Measurements from ENCODE around the gene NAP1L4. TPM values are rescaled to one million over a fixed set of nuclear protein-coding genes. Genes with fewer than 3 reads are reported as not detected.

NAP1L4 gene
- total RNA-seq, 1 donor from 2014 or later: 263 TPM

DNA sequence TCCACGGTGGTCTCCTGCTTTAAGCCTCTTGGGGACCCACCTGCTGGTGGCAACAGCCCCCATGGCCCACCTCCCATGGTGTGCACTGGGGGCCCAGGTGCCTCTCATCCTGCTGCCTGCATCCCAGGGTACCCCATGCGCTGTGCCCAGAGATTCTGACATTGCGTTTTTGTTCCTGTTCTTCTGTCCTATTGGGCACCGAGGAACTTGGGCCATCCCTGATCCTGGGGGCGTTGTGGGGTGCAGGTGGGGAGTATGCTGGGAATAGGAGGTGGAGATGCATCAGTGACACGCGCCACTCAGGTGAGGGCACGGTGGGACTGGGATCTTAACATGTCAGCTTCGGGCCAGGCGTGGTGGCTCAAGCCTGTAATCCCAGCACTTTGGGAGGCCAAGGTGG, 12.4 kb upstream of the NAP1L4 start:
- peaks cover 66% of the 10 kb centered on the region for H3K36me3 Mint-ChIP-seq (ENCODE audit: low read depth)
- H3K27ac Mint-ChIP-seq: no peak overlapping the region
- H3K4me1 Mint-ChIP-seq: peaks cover 5% of the 10 kb centered on the region
- H3K9me3 Mint-ChIP-seq: no peaks in the 10 kb centered on the region
- no peak for DNase-seq
- intact Hi-C loops (cut with micrococcal nuclease): no loop called here
- no peaks in the 10 kb centered on the region for H3K27me3 Mint-ChIP-seq
- H3K4me3 Mint-ChIP-seq: no peak overlapping the region

DNA sequence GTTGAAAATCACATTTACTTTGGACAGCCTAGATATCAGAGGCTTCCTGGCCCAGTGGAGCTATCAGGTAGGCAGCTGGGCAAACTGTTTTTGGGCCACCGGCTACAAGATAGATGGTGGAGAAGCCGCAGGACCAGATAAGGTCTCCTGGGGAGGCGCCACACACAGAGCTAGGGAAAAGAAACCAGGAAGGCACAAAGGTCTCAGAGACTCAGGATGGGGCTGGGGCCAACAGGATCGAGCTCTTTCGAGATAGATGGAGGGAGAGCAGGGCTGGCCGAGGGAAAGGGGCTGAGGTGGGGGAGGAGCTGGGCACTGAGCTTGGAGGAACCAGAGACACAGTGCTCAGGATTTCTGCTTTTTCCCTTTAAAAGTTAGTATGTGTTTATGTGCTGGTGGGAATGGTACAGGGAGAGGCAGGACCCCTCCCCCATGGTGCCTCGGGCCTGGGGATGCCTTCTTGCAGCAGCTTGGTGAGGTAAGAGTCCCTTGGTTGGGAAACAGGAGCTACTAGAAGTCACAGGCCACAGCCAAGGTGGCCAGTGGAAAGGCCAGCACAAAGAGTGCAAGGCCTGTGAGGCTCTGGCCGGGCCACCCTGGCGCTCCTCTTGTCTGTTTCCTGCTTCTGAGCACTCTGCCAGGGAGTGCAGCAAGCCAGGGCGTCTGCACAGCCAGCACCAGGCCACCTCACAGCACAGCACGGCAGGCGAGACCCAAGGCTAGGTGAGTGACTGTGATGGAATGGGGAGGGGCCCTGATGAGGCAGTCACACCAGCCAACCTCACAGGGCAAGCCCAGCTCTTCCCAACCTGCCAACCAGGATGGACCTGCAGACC, 11.5 kb upstream of the NAP1L4 start:
- H3K4me1 Mint-ChIP-seq: no peaks in the 10 kb centered on the region
- H3K9me3 Mint-ChIP-seq: no peaks in the 10 kb centered on the region
- no peaks in the 10 kb centered on the region for H3K27me3 Mint-ChIP-seq
- H3K4me3 Mint-ChIP-seq: no peak overlapping the region
- no peak for DNase-seq
- H3K36me3 Mint-ChIP-seq (ENCODE audit: low read depth): peaks cover 60% of the 10 kb centered on the region
- intact Hi-C loops (cut with micrococcal nuclease): no loop called here
- no peak overlapping the region for H3K27ac Mint-ChIP-seq

DNA sequence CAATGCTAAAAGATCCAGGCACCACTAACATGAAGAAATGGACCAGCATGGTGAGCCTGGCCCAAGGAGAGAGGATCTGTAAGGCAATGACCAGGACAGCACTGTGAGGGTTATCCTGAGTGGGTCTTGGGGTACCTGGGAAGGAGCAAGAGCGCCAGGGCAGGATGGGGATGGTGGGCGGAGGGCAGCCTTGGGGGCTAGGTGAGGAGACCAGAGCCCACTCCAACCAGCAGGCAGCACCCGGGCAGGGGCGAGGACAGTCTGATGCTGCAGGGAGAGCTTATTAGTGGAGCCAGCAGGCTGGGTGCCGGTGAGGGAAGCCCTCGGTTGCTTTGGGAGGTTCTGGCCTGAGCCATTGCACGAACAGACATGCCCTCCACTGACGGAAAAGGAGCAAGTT, 10.7 kb upstream of the NAP1L4 start:
- no peak for DNase-seq
- H3K27ac Mint-ChIP-seq: peak overlapping the region; percentile 70
- H3K4me1 Mint-ChIP-seq: no peaks in the 10 kb centered on the region
- H3K4me3 Mint-ChIP-seq: no peak overlapping the region
- H3K9me3 Mint-ChIP-seq: no peaks in the 10 kb centered on the region
- peaks cover 57% of the 10 kb centered on the region for H3K36me3 Mint-ChIP-seq (ENCODE audit: low read depth)
- intact Hi-C loops (cut with micrococcal nuclease): no loop called here
- no peaks in the 10 kb centered on the region for H3K27me3 Mint-ChIP-seq

DNA sequence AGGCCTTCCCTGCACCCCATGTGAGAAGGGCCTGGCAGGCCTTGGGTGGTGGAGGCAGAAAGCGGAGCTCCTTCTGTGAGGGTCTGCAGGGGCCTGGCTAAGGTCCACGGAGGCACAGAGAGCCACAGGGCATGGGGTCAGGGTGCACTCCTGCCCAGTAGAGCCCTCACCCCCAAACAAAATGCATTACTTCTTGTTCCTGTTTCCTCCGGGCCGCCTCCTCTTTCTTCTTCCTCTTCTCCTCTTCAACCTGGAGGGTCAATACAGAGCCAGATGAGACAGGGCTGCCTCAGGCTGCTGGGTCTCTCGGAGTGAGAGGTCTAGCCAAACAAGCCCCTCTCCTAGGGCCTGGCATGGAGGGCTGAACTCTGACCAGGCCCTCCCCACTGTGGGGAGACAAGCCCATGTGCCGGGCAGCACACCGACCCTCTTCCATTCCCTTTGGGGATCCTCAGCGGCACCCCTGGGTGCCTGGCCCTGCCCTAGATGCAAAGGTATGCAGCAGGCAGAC, 10.3 kb upstream of the NAP1L4 start:
- no peaks in the 10 kb centered on the region for H3K27me3 Mint-ChIP-seq
- no peak overlapping the region for H3K4me3 Mint-ChIP-seq
- no peaks in the 10 kb centered on the region for H3K9me3 Mint-ChIP-seq
- no peaks in the 10 kb centered on the region for H3K4me1 Mint-ChIP-seq
- no peak for DNase-seq
- peaks cover 54% of the 10 kb centered on the region for H3K36me3 Mint-ChIP-seq (ENCODE audit: low read depth)
- intact Hi-C loops (cut with micrococcal nuclease): no loop called here
- H3K27ac Mint-ChIP-seq: no peak overlapping the region

DNA sequence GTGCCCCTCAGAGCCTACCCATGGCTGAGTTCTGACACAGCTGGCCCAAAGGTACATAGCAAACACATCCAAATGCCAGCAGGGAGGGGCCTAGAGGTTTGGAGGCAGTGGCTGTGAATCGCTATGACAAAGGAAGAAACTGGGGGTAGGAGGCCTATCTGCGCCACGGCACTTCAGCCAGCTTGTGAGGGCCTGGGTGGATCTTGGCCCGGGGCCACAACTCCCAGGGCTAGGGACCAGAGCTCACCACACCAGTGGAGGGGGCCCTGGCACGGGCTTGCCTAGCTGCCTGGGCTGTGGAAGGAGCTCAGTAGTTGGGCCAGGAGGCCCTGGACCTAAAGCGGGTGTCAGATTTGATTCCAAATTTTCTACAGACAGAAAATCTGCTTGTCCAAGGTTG, 9.4 kb upstream of the NAP1L4 start:
- H3K9me3 Mint-ChIP-seq: no peaks in the 10 kb centered on the region
- H3K36me3 Mint-ChIP-seq (ENCODE audit: low read depth): peaks cover 54% of the 10 kb centered on the region
- no peak overlapping the region for H3K27ac Mint-ChIP-seq
- H3K4me1 Mint-ChIP-seq: no peaks in the 10 kb centered on the region
- no peak for DNase-seq
- intact Hi-C loops (cut with micrococcal nuclease): no loop called here
- H3K4me3 Mint-ChIP-seq: no peak overlapping the region
- H3K27me3 Mint-ChIP-seq: no peaks in the 10 kb centered on the region

DNA sequence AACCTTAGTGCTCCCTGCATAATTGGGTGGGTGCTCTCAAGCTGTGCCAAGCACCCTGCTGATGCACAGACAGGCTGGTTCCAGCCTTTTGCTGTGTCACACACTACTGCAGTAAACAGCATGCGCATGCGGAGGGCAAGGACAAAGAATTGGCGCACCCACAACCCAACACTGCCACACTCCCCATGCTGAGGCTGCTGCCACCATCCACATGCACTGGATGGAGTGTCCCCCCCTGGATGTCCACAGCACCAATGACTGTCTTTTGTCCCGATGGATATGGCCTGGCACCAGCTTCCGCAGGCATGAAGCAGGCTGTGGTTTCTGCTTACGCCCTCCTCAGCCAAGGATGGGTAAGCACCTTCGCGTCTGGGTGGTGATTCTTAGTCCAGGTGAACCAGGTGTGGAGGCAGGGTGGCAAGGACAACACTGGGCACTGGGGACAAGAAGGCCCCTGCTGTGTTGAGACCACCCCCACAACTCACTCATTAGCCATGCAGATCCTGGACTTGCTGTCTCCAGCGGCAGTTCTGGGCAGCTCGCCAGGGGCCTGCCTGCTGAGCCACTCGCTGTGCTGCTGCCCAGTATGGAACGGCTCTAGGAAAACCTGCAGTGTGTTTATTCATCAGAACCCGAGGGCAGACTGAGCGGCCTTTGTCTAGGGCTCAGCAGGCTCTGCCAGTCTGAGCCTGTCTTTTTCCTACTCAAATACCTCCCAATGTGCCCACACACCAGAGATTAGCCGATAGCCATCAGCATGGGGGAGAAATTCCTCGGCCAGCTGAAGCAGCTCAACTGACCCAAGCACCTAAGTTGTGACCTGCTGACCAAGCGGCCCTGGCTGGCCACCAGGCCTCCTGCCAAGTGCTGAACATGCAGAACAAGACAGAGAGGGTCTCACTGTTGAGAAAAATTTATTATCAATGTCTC, 8.2 kb upstream of the NAP1L4 start:
- H3K9me3 Mint-ChIP-seq: no peaks in the 10 kb centered on the region
- no peaks in the 10 kb centered on the region for H3K4me1 Mint-ChIP-seq
- H3K36me3 Mint-ChIP-seq (ENCODE audit: low read depth): peaks cover 44% of the 10 kb centered on the region
- H3K4me3 Mint-ChIP-seq: no peak overlapping the region
- no peaks in the 10 kb centered on the region for H3K27me3 Mint-ChIP-seq
- intact Hi-C loops (cut with micrococcal nuclease): no loop called here
- H3K27ac Mint-ChIP-seq: no peak overlapping the region
- DNase-seq: no peak

DNA sequence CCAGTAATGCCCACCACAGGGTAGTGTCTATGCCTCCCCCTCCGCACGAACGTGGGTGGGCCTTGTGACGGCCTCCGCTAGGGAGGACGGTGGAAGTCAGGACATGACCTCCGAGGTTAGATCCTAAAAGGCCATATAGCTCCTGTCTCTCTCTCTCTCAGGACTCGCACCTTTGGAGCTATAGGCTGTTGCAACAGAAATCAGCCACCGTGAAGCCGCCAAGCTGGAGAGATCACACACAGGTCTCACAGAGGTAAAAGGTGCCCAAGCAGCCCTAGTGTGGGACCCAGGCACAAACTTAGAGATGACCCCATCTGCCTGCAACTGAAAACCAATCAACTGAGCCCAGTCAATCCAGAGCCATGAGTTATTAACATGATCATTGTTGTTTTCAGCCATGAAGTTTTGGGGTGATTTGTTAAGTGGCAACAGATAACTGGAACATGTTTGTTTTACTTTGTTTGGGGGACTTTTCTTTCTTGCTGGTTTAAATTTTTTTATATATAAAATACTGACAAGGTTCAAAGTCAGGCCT, 7.4 kb upstream of the NAP1L4 start:
- H3K27ac Mint-ChIP-seq: no peak overlapping the region
- intact Hi-C loops (cut with micrococcal nuclease): no loop called here

DNA sequence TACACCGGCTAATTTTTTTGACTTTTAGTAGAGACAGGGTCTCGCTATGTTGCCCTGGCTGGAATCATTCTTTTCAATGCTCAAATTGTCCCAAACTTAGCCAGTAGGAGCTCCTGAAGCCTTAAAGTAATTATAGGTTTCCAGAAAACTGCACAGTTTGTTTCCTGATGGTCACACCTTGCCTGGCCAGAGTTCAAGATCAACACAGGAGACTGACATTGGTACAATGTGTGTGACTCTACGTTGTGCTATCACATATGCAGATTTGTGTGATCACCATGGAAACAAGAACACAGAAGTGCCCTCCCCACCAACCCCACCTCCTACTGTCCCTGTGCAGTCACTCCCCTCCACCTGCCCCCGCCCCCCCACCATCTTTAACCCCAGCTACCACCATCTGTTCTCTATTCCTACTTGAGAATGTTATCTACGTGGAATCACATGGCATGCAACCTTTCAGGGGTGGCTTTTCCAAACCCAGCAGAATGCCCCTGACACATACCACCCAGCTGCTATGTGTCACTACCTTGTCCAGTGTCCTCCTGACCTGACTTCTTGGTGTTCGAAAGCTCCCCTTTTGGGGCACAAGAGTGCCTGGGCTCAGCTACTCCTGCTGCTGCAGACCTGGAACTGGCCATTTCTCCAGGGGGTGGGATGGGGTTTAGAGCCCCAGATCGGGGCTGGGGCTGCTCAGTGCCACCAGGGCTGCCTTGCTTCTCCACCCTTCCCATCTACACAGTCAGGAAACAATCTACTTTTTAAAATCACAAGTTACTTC, 6.1 kb upstream of the NAP1L4 start:
- no peak overlapping the region for H3K27ac Mint-ChIP-seq

More for the DNA sequence above, 7.4 kb upstream of the NAP1L4 start:
- H3K36me3 Mint-ChIP-seq (ENCODE audit: low read depth): peaks cover 42% of the 10 kb centered on the region
- no peak for DNase-seq
- H3K4me1 Mint-ChIP-seq: no peaks in the 10 kb centered on the region
- H3K4me3 Mint-ChIP-seq: no peak overlapping the region
- H3K27me3 Mint-ChIP-seq: no peaks in the 10 kb centered on the region
- no peaks in the 10 kb centered on the region for H3K9me3 Mint-ChIP-seq

DNA sequence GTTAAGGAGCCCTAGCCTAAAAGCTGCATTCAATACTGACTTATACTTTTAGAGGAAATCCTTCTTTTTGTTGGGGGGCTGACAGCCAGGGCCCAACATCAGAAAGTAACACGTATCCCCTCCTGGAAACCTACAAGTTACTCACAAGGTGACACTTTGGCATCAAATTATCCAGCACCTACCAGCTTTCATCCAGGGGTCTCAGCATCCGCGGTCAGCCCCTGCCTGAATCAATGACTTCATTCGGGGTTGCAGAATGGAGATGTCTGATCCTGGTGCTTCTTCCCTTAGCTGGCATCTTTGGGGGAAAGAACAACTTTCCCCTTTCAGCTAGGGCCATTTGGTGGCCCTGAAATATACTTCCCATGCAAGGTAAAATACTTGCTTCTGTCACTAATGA, 5.3 kb upstream of the NAP1L4 start:
- Mint-ChIP-seq H3K27me3 (no peaks in the 10 kb centered on the region), H3K4me1 (peaks cover 3% of the 10 kb centered on the region), H3K36me3 (ENCODE audit: low read depth) (peaks cover 22% of the 10 kb centered on the region), H3K27ac (no peak overlapping the region), H3K9me3 (no peaks in the 10 kb centered on the region), H3K4me3 (no peak overlapping the region)
- no peak for DNase-seq
- intact Hi-C loops (cut with micrococcal nuclease): no loop called here

More for the DNA sequence above, 6.1 kb upstream of the NAP1L4 start:
- no peak for DNase-seq
- no peaks in the 10 kb centered on the region for H3K4me1 Mint-ChIP-seq
- peaks cover 31% of the 10 kb centered on the region for H3K36me3 Mint-ChIP-seq (ENCODE audit: low read depth)
- H3K4me3 Mint-ChIP-seq: no peak overlapping the region
- H3K27me3 Mint-ChIP-seq: no peaks in the 10 kb centered on the region
- intact Hi-C loops (cut with micrococcal nuclease): no loop called here
- H3K9me3 Mint-ChIP-seq: no peaks in the 10 kb centered on the region

DNA sequence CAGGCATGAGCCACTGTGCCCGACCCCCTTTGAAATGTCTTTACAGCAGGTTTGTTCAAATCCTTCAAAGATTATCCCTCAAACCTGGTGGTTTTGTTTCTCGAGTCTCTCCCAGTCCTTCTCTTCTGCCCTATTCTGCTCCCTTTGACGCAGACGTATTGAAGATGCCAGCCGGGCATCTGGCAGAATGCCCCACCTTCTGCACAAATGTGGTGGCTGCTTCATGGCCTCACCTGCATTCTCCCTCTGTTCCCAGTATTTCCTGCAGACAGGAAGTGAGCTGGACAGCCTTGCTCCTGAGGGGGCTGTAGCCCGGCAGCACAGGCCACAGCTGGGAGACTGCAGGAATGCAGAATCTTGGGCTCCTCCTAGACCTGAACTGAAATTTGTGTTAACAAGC, 4.8 kb upstream of the NAP1L4 start:
- Mint-ChIP-seq H3K36me3 (ENCODE audit: low read depth) (peaks cover 24% of the 10 kb centered on the region), H3K27ac (no peak overlapping the region), H3K4me3 (no peak overlapping the region), H3K4me1 (peaks cover 4% of the 10 kb centered on the region), H3K27me3 (no peaks in the 10 kb centered on the region), H3K9me3 (no peaks in the 10 kb centered on the region)
- DNase-seq: no peak
- intact Hi-C loops (cut with micrococcal nuclease): no loop called here

DNA sequence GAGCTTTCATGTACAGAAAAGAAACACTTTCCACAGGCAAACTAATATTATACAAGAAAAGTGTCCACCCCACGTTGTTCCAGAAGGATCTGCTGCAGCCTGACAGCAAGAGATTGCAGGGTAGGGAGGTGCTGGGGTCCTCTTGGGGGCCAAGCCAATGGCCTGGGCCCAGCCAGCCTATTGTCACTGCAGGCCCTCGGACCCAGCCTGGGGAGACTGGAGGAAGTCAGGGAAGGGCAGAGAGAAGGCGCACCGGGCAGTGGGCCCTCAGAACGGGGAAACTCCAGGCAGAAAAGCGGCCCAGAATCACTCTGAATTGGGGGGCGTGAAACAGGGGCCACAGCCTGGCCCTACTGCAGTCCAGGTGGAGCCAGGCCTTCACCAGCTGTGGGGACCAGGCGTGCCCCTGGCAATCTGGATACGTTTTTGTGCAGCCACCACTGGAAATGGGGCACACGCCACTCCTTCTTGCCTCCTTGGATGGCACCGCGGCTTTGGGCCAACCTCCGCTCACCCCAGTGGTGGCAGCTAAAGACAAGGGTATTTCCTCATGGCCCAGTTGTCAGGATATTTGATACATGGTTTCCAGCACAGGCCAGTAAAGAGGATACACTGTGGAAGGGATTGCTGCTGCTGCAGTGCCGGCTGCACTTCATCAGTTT, 3.9 kb upstream of the NAP1L4 start:
- H3K4me3 Mint-ChIP-seq: no peak overlapping the region
- no peaks in the 10 kb centered on the region for H3K9me3 Mint-ChIP-seq
- H3K4me1 Mint-ChIP-seq: peaks cover 4% of the 10 kb centered on the region
- no peaks in the 10 kb centered on the region for H3K27me3 Mint-ChIP-seq
- H3K27ac Mint-ChIP-seq: no peak overlapping the region
- DNase-seq: no peak
- intact Hi-C loops (cut with micrococcal nuclease): no loop called here
- peaks cover 22% of the 10 kb centered on the region for H3K36me3 Mint-ChIP-seq (ENCODE audit: low read depth)

DNA sequence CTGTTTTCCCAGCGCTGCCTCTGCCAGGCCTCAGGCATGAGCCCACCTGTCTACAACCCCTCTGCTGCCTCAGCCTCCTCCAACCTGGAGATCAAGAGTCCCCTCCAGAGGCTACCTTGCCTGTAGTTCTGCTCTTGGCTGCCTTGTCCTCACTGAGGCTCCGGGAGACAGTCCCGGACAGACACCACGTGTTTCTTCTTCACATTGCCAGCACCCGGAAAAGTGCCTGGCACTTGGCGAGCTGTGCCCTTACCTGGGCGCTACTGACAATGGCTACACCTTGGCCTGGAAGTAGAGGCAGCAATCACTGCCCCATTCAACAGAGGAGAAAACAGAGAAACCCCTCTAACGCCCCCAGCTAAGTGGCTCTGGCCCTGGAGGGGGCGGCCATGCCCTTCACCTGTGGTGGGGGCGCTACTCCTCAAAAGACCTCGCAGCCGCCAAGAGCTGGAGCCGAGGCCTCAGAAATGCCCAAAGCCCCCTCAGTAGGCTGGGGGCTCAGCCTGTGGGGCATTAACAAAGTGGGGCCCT, 3.0 kb upstream of the NAP1L4 start:
- Mint-ChIP-seq H3K4me1 (peaks cover 8% of the 10 kb centered on the region), H3K27ac (no peak overlapping the region), H3K36me3 (ENCODE audit: low read depth) (peaks cover 19% of the 10 kb centered on the region), H3K27me3 (no peaks in the 10 kb centered on the region), H3K9me3 (no peaks in the 10 kb centered on the region), H3K4me3 (no peak overlapping the region)
- DNase-seq: no peak
- intact Hi-C loops (cut with micrococcal nuclease): no loop called here

DNA sequence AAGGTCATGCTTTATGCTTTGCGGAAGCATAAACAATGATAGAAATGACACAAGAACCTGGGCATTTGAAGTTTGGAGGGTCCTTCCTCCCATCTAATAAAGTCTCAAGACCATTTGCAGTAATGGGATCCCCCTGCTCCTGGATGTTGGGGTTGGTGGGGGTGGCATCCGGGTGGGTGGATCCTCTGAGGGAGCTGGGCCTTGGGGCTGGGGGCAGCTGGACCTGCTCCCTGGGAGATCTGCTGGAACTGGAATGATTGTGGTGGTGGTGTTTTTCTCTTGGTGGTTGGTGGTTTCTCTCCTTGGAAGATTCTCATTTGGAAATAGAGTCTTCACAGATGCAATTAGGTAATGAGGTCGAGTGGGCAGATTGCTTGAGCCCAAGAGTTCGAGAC, 2.2 kb upstream of the NAP1L4 start:
- Mint-ChIP-seq H3K4me3 (peak overlapping the region; percentile 39), H3K9me3 (no peaks in the 10 kb centered on the region), H3K27ac (peak overlapping the region; percentile 62), H3K27me3 (no peaks in the 10 kb centered on the region), H3K4me1 (peaks cover 14% of the 10 kb centered on the region), H3K36me3 (ENCODE audit: low read depth) (peaks cover 19% of the 10 kb centered on the region)
- intact Hi-C loops (cut with micrococcal nuclease): loop anchor here (5.0 kb wide), 1 partner anchor 102 kb away; no protein-coding TSS in a partner anchor
- no peak for DNase-seq
